Fibroblast of gingiva (primary cell): Measurements from ENCODE around the gene CACNA1B.
"Not testable (repeated sequence)": the region's sequence is repeated elsewhere in the genome, so short reads cannot be mapped to it uniquely, and the experiment has no call there.

Source experiments
- DNase-seq: peaks from one replicate; pipeline ENCODE4 v3.0.0-alpha.2; 2011; ENCODE audit warnings: low read depth

CACNA1B gene

DNA sequence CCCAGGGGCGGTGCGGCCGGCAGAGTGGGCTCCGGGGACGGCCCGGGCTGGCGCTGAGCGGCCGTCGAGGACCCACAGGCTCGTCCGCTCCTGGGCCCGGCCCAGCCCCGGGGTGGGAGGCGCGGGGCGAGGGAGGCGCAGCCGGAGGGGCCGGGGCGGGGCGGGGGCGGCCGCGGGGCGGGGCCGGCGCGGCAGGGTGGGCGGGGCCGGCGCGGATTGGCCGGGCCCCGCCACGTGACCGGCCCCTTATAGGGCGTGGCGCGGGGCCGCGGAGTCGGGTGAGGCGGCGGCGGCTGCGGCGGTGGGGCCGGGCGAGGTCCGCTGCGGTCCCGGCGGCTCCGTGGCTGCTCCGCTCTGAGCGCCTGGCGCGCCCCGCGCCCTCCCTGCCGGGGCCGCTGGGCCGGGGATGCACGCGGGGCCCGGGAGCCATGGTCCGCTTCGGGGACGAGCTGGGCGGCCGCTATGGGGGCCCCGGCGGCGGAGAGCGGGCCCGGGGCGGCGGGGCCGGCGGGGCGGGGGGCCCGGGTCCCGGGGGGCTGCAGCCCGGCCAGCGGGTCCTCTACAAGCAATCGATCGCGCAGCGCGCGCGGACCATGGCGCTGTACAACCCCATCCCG is at the start of gene CACNA1B:
TSS of gene CACNA1B (plus strand) at position 277 of the 617 bp plus-strand sequence. CDS start at position 429, 152 bp downstream.
- DNase-seq = not testable (repeated sequence)

DNA sequence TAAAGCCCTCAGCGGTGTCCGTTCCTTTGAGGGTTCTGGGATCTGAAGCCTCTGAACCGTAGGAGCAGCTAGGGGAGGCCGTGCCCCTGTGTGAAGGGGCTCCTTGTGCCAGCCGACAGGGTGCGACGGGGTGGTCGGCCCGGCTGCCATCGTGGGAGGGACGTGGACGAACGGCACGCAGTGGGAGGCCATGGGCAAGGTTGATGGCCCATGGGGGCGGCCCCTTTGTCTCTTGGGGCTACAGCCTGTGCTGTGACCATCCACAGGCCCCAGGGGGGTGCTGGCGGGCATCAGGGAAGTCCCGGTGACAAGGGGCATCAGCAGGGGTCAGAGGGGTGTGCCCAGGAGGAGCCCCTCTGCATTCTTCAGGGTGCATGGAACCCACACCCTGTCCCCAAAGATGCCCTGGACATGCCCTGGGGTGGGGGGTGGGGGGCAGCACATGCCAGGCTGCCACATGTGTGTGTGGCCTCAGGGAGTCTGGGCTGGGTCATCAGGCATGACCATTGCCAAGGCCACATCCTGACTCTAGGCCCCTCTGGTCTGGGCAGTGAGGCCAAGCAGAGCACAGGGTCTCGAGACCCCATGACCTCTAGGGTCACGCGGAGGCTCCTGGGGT is 49.6 kb upstream of the CACNA1B start:
- no peak for DNase-seq

GRCh38 chr9:137828527-137829259 is 48.9 kb upstream of the CACNA1B start:
- no peak for DNase-seq

DNA sequence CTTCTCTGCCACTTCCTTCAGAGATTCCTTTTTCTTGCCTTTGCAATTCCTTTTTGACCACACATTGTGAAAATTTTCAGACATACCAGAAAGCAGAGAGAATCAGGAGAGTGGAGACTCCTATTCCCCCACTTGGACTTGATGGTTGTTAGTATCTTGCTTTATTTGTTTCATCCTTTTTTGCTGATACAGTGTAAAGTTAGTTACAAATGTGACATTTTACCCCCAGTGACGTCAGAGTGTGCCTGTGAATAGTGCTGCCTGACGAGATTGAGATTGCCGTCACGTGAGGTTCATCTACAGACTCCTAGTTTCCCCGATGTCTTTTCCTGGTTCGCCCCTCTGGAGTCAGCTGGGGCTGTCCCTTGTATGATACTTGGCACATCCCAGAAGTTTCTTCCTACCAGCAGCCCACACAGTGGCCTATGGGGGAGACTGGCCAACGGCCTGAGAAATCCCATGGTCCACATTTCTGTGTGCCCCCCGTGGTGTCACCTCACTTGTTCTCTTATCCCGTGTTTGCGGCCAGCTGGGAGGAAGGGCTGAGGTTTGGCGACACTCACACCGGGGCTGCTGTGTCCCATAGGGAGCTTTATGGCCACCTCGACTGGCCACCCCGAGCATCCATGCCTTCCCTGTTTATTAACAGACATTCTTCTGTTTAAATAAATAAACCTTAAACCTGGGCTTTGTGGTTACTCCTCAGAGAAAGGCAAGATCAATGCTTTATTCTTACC is 48.2 kb upstream of the CACNA1B start:
- no peak for DNase-seq

GRCh38 chr9:137832191-137832700 is 45.3 kb upstream of the CACNA1B start:
- no peak for DNase-seq

DNA sequence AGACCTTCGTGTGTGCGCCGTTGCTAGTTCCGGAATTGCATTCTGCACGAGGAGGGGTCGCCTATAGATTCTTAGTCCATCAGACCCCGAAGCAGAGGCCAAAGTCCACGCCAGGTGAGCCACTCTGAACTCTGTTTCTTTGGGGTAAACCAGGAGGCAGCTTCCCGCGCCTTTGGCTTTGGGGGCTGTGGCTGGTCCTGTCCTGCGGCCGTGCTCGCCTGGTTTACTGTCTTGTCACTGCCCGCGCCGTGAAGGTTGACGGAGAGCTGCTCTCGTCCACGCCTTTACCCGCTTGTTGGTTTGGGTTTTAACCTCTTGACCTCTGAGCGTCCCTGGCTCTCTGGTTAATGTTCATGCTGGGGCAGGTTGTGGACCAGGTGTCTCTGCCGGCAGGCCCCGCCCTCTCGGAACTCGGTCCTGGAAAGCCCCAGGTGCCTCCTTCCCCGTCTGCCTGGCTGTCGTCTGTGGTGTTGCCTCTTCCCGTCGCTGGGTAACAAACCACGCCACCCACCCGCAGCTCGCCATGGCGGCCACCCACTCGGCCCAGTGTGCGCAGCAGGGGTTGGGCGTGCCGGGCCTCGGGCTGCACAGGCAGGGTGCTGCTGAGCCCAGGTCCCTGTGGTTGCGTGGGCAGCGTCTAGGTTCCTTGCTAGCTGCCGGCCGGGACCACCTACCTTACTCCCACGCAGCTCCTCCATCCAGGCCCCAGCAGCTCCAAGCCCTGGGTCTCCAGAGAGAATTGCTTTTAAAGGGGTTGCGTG is 44.6 kb upstream of the CACNA1B start:
- DNase-seq = no peak

- no peak for DNase-seq
These were observed 43.6 kb upstream of the CACNA1B start for GRCh38 chr9:137833721-137834613.

DNA sequence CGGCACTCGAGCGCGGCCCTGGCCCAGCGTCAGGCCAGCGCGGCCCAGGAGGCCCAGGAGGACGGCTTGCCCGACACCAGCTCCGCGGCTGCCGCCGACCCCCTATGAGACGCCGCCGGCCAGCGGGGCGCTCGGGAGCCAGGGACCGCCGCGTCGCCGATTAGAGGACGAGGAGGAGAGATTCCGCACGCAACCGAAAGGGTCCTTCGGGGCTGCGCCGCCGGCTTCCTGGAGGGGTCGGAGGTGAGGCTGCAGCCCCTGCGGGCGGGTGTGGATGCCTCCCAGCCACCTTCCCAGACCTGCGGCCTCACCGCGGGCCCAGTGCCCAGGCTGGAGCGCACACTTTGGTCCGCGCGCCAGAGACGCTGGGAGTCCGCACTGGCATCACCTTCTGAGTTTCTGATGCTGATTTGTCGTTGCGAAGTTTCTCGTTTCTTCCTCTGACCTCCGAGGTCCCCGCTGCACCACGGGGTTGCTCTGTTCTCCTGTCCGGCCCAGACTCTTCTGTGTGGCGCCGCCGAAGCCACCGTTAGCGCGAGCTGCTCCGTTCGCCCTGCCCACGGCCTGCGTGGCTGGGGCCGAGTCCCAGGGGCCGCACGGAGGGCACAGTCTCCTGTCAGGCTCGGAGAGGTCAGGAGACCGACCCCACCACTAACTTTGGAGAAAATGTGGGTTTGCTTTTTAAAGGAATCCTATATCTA is 42.6 kb upstream of the CACNA1B start:
- no peak for DNase-seq

DNA sequence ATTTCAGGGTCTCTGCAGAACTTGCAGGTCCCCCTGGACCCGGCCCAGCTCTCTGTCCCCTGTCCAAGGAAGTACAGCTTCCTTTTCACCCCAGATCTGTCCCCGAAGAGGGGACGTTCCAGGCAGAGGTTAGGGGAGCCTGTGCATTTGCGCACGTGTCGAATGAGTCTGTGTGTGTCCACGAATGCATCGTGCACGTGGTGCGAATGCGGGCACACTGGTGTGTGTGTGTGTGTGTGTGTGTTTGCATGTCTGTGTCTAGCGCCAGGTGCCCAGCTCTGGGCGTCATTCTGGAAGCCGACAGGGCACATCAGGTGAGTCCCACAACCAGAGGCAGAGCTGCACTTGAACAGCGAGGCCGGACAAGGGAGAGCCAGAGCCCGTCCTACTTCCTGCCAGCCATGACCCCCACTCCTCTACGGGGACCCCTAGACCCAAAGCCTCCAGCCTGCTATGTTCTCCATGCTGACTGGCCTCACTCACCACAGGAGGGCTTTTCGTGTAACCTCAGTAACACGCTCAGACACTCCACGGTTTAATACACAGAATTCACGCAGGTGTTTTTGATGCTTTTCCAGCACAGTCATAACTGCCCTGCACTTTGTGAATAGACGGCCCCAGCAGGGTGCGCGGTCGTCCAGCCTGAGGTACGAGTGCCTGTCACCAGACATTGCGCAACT is 41.3 kb upstream of the CACNA1B start:
- no peak for DNase-seq

- no peak for DNase-seq
These were observed 40.7 kb upstream of the CACNA1B start for GRCh38 chr9:137836831-137837241.

DNA sequence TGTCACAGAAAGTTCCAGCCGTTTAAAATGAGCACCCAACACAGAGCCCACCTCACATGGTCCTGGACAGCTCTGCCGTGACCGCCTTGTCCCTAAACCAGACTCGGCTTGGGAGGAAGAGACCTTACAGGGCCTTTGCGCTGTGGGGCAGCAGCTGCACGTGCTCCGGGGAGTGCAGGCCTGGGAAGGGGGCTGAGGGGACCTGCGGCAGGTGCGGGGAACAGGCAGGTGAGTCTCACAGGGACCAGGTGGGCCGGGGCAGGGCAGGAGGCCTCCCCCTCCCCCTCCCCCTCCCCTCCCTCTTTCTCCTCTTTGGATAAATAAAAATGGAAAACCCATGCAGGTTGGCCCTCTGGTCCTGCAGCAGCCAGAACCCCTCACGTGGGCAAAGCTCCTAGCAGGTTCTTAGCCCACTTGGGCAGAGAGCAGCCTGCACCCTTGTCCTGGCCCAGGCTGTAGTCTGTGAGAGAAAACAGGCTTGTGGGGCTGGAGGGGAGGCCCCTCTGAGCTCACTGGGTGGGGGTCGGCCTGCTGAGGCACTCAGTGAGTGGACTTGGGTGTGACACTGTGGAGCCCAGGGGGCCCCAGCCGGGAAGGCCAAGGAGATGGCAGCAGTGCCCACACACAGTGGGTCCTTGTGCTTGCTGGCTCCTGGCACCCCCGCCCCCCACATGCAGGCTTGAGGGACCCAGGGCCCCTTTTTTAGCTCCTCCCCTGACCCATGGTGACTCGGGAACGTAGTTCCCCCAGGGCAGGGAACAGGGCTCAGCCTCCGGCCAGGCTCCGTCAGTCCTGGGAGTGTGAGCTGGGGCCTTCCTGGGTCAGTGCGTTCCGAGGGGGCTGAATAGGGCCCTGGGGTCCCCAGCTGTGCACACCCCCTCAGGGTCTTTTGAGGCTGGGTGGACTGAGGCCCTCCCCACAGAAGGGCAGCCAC is 40.0 kb upstream of the CACNA1B start:
- DNase-seq = no peak

GRCh38 chr9:137838576-137838975 is 39.0 kb upstream of the CACNA1B start:
- no peak for DNase-seq

DNA sequence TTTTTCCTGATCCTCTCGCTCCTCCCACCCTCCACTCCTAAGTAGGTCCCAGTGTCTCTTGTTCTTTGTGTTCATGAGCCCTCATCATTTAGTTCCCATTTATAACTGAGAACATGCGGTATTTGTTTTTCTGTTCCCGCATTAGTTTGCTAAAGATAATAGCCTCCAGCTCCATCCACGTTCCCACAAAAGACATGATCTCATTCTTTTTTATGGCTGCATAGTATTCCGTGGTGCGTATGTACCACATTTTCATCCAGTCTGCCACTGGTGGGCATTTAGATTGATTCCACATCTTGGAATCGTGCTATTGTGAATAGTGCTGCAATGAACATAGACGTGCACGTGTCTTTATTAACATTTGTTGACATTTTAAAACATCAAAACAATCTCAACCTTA is 34.2 kb upstream of the CACNA1B start:
- no peak for DNase-seq

DNA sequence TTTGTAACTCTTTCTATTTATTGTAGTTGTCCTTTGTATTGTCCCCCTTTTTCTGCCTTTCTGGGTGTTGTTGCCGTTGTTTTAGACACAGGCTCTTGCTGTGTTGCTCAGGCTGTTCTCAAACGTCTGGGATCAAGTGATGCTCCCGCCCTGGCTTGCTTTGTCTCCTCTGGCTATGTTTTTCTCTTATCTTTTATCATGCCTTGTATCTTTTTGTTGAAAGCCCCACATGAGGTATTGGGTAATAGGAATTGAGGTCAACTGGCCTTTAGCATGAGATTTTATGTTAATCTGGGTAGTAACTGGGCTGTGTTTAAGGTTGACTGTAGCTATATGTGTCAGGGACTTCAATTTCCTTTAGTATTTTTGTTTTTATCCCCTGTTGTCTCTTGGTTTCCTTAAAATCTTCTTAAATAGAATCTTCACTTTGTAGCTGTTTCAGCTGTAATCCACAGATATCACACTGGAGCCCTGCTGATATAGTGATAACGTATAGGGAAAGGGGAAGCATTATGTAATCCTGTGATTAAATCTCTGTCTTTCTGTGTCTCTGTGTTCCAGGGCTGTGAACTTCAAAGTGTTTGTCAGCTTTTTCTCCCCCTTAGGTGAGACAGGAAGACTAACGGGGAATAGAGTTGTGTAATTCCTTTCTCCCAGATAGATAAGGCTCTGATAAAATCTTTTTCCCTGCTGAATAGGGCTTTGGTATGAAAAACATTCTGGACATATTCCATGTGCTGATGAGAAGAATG is 25.9 kb upstream of the CACNA1B start:
- DNase-seq = no peak

DNA sequence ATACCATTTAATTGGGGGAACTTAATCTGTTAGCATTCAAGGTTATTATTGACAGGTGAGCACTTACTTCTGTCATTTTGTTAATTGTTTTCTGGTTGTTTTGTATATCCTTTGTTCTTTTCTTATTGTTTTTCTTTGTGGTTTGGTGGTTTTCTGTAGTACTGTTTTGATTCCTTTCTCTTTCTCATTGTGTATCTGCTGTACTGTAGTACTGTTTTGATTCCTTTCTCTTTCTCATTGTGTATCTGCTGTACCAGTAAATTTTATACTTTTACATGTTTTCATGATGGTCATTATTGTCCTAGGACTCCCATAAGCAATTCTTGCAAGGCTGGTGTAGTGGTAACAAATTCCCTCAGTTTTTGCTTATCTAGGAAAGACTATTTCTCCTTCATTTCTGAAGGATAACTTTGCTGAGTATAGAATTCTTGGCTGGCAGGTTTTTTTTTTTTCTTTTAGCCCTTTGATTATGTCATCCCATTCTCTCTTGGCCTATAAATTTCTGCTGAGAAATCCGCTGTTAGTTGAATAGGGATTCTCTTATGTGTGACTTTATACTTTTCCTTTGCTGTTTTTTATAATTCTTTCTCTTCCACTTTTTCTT is 24.1 kb upstream of the CACNA1B start:
- no peak for DNase-seq

DNA sequence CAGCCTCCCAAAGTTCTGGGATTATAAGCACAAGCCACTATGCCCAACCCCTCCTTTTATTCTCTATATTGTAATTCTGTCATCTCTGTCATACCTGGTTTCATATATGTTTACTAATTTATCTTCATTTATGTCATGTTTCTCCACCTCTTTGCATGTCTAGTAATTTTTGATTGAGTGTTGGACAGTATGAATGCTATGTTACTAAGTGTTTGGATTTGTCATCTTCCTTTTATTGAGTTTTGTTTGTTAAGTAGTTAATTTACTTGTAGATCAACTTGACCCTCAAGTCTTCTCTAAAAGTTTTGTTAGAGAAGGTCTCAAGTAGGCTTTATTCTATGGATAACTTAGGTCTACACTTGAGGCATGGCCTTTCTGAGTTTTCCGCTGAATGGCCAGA is 17.2 kb upstream of the CACNA1B start:
- DNase-seq = no peak

- no peak for DNase-seq
These were observed 11.9 kb upstream of the CACNA1B start for GRCh38 chr9:137865581-137866145.
